Measurements from ENCODE around the gene CD58. TPM values are rescaled to one million over a fixed set of nuclear protein-coding genes. Genes with fewer than 3 reads are reported as not detected.

Gene CD58
- total and polyA plus RNA-seq, 9 of the 15 experiments (the other 6 are each of a cell fraction or from before 2014, with no cell fraction given) = 18.1 to 113 (median 37.4) TPM

GRCh38 chr1:116573431-116574095, 2.7 kb upstream of the CD58 start (continued):
- TF ChIP-seq BRF2 (IDR thresholded peaks at IDR 0.05; ENCODE audit: borderline replicate concordance, insufficient read depth, insufficient read length) (no peak), SPI1 (IDR thresholded peaks at IDR 0.05; ENCODE audit: borderline replicate concordance, low read depth, low read length) (no peak), SMAD3 (CRISPR knock-in tag; conservative IDR thresholded peaks at IDR 0.05) (no peak), MBD1 (CRISPR knock-in tag; IDR thresholded peaks at IDR 0.05) (no peak), ZKSCAN3 (CRISPR knock-in tag; IDR thresholded peaks at IDR 0.05) (no peak), RBM39 (optimal IDR thresholded peaks at IDR 0.05; ENCODE audit: low read depth, low read length) (no peak), NR0B1 (IDR thresholded peaks at IDR 0.05; ENCODE audit: partially characterized antibody) (no peak), ZNF778 (CRISPR knock-in tag; IDR thresholded peaks at IDR 0.05) (no peak), CSDE1 (IDR thresholded peaks at IDR 0.05) (no peak), PRDM10 (IDR thresholded peaks at IDR 0.05; ENCODE audit: partially characterized antibody) (no peak), NEUROD1 (IDR thresholded peaks at IDR 0.05; ENCODE audit: borderline replicate concordance, low read depth, low read length, partially characterized antibody) (peak; percentile 15), ZNF586 (CRISPR knock-in tag; conservative IDR thresholded peaks at IDR 0.05) (no peak), POLR2A (conservative IDR thresholded peaks at IDR 0.05) (no peak), CBX3 (IDR thresholded peaks at IDR 0.05; ENCODE audit: borderline replicate concordance in 1 of 2, low read length in 2 of 2) (peak in 1 of 2 experiments; percentile 41; a peak in 1 of 3 replicates), MAZ (CRISPR knock-in tag; conservative IDR thresholded peaks at IDR 0.05 in 1 of 2, IDR thresholded peaks at IDR 0.05 in 1 of 2) (no peak; a peak in 1 of 4 replicates), BRCA1 (IDR thresholded peaks at IDR 0.05) (no peak), BRCA1 (CRISPR knock-in tag; IDR thresholded peaks at IDR 0.05) (no peak), PML (IDR thresholded peaks at IDR 0.05; ENCODE audit: low read length) (peak; percentile 76), THRAP3 (IDR thresholded peaks at IDR 0.05; ENCODE audit: borderline replicate concordance) (no peak), ZNF76 (CRISPR knock-in tag; IDR thresholded peaks at IDR 0.05; ENCODE audit: borderline replicate concordance) (no peak), NR1H2 (CRISPR knock-in tag; IDR thresholded peaks at IDR 0.05) (no peak)
